ENCODE measurements around the gene UBAP2L.
"Not testable (repeated sequence)": the region's sequence is repeated elsewhere in the genome, so short reads cannot be mapped to it uniquely, and the experiment has no call there.

Gene UBAP2L

DNA sequence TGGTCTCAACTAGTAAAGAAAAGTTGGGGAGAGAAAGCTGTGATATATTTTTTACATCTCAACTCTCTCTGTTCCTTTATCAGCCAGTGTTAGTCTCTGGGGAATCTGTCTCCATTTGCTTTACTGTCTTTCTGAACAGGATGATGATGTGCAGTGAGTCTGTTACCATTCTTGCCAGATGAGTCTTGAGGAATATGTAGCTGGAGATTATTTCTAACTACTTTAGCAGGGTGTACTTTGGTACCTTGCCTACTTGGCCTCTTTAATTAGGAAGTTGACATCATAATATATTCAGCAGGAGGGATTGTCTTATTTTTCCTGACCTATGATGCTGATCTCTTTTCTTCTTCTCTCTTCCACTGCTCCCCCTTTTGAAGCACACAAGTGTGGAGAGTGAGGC lies 35.9 kb downstream of the UBAP2L start:
- no peak for DNase-seq (ENCODE audit: low read depth)

DNA sequence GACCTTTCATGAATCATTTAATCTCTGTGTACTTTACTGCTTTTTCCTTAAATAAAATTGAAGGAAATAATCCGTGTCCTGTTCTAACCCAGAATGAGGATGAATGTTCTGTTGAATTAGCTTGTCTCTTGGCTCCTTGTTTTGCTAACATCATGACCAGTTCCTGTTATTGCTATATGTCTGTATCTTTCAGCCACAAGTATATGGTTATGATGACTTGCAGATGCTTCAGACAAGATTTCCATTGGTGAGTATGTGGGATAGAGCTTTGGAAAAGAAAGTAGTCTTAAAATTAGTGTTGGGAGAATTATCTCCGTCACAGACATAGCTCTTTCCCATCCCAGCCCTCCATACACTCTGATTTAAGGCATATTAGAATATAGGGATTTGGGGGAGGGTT lies 38.0 kb downstream of the UBAP2L start:
- DNase-seq (ENCODE audit: low read depth) = no peak

DNA sequence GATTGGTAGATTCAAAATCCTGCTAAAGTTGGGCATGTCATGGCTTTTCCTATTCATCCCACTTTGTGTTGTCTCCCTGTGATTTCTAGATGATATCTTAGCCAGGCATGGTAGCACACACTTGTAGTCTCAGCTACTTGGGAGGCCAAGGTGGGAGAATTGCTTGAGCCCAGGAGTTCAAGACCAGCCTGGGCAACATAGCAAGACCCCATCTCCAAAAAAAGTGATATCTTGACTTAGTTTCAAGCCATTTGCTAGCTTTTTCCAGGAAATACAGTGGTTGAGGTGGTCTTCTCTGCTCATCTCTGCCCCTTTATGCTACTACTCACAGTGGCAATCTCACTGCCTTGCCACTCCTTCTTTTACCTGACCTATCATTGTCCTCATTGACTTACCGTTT lies 39.4 kb downstream of the UBAP2L start:
- no peak for DNase-seq (ENCODE audit: low read depth)

DNA sequence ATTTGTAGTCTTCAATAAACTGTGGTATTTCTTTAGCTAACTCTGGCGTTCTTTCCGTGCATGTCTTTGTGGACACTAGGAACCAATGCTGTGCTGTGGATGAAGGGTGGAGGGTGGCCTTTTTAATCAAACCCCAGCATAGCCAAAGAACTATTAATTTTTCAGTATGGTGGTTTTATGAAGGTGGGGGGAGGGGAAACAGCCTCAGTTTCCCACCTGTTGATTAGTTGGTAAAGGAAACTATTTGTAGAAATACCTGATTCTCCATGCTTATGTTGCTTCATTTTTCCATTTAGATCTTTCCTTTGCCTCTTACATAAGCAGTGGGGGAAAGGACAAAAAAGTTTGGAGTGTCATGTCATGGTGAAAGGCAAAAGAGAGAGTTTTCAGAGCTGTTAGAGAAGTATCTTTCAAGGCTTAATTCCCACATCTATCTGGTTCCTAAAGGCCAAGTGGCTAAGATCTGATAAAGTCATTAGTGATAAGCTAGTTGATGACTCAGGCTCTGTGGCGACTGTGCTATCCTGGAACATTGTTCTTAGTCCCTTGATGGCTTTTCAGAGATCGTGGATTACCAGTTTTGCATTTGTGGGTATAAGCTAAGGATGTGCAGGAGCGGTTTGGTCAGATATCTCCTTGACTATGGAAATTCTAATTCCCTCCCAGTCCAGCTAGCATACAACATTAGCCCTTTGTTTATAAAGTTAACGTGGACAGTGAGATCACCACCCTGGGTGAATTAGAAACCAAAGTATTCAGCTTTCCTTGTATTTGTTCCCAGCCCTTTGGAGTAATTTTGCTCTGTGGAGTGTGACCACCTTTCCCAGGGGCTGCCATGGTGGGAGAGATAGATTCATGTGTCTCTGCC lies 42.9 kb downstream of the UBAP2L start:
- no peak for DNase-seq (ENCODE audit: low read depth)

DNA sequence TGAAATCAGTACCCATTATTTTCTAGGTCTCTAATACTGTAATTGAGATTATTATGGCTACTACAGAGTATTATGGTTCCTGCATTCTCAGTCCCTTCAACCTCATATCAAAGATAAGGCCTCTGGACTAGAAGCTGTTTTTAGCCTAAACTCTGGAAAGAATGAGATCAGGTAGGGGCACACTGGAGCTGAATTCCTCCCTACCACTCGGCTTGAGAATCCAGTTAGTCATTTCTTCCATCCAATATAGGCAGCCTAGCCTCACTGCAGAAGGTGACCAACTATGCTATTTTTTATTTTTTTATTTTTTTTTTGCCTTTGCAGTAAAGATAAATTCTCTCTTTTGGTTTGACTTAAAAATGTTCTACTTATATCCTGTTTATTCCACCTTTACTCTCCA lies 43.7 kb downstream of the UBAP2L start:
- DNase-seq (ENCODE audit: low read depth) = no peak

DNA sequence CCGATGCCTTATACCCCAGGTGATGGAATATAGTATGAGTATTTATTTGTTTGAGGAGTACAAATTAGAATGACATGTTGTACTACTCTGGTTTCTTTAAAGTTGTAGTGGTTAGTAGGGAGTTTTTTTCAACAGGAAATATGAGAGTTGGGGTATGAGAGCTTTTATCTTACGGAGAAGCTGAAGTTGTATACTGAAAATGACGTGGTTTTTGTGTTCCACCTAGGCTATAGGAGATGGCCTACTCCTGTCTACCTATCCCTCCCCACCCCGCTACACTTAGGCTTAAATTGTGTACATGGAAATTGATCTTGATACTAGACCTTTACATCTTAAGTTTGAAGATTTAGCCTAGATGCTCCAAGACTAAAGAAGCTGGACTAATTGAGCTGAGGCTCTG lies 44.8 kb downstream of the UBAP2L start:
- DNase-seq (ENCODE audit: low read depth) = no peak

DNA sequence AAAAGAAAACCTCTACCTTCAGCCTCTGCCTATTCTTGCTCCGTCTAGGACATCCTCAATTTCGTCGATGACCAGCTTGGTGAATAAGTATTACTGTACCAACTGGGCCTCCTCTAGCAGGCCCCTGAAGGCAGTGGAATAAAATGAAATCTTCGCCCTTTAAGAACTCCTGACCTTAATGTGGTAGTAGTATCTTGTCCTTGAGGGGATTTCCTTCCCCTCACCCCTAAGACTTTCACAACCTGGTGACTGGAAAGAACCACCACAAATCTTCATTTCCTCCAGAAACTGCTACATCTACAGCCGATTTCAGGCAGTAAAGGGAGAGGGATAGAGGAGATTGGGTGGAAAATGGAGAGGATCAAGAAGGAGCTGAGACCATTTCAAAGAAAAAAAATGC lies 50.1 kb downstream of the UBAP2L start:
- DNase-seq (ENCODE audit: low read depth) = no peak

DNA sequence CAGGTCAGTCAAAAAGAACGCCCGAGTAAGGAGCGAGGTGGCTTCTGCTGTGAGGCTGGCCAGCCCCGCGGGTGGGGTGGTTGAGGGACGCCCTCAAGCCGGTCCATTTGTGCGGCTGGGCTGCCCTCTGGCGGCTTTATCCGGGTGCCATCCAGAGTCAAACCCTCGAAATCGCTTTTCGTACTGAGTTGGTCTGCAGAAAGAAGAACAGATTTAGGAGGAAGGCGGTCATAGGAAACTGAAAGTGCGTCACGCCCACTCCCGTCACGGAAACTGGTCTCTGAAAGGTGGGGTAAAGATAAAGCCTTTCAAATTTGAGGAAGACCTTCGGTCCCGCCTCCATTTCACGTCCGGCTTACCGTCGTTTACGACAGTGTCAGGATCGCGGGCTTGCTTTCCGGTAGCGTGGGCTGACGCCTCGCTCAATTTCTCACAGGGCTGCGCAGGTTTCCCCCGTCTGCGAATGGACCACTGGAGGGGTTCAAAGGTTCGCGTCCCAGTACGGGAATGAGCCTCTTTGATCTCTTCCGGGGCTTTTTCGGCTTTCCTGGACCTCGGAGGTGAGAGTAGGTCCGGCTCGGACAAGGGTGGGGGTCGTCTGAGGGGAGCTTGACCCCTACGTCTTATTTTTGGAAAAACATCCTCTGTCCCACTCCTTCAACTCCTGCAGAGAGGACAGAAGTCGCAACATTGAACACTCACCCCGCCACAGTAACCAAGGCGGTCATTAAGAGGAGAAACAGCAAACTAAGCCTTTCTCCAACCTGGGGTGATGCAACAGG lies 51.7 kb downstream of the UBAP2L start, which contains the start of gene HAX1:
TSS of gene HAX1 (plus strand) at position 413 of the 782 bp plus-strand sequence. CDS start at position 508, 95 bp downstream.
- DNase-seq (ENCODE audit: low read depth) = peak; percentile 98

DNA sequence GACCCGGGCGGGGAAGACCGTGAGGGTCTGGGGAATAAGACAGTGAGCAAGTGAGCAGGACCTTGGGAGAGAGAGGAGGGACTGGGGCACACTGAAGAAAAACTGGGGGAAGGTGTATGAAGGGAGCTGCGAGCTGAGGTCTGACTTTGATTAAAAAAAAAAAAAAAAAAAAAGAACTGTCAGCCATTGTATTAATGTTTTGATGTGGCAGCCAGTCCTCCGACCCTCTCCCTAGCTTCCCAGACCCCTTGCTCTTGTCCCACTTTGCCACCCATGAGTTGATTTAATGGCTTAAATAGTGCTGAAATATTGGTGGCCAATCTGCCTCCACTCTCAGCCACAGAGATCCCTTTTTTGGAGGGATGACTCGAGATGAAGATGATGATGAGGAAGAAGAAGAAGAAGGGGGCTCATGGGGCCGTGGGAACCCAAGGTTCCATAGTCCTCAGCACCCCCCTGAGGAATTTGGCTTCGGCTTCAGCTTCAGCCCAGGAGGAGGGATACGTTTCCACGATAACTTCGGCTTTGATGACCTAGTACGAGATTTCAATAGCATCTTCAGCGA lies 52.3 kb downstream of the UBAP2L start:
- DNase-seq (ENCODE audit: low read depth) = no peak

DNA sequence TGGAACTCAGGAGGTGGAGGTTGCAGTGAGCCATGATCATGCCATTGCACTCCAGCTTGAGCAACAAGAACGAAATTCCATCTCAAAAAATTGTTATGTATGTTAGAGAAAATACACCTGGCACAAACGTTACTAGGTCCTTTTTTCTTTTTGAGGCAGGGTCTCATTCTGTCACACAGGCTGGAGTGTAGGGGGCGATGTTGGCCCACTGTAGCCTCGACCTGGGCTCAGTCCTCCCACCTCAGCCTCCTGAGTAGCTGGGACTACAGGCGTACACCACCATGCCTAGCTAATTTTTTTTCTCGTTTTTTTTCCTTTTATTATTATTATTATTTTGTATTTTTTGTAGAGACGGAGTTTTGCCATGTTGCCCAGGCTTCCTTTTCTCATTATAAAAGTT lies 56.0 kb downstream of the UBAP2L start:
- no peak for DNase-seq (ENCODE audit: low read depth)

DNA sequence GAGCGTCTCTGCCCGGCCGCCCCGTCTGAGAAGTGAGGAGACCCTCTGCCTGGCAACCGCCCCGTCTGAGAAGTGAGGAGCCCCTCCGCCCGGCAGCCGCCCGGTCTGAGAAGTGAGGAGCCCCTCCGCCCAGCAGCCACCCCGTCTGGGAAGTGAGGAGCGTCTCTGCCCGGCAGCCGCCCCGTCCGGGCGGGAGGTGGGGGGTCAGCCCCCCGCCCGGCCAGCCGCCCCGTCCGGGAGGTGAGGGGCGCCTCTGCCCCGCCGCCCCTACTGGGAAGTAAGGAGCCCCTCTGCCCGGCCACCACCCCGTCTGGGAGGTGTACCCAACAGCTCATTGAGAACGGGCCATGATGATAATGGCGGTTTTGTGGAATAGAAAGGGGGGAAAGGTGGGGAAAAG lies 66.8 kb downstream of the UBAP2L start:
- DNase-seq (ENCODE audit: low read depth) = not testable (repeated sequence)

DNA sequence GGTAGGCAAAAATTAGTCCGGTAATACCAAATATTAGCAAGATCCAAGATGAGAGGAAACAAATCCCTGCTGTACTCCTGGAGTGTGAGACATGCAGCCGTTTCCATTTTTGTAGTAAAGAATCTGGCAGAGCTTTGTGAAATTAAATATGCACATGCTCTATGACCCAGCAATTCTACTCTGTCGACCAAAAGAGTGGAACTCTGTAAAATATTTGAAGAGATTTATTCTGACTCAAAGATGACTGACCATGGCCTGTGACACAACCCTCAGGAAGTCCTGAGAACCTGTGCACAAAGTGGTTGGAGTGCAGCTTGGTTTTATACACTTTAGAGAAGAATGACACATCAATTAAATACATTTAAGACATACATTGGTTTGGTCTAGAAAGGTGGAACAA lies 67.9 kb downstream of the UBAP2L start:
- no peak for DNase-seq (ENCODE audit: low read depth)

DNA sequence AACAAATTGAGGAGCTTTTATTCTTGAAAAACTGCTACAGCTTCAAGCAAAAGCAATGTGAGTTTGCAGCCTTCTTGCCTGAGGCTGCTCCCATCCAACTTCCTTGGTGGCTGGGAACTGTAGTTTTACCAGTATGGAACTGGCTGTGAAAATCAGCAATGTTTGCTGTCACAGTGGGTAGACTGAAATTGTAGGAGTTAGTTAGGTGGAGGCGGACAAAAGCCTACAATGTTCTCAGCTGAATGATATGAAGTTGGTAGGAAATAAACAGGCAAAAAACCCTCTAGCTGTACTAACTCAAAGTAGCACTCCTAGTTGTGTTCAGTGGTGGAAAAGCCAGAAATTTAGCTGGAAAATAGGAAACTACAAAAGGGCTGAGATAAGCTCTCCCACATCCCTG lies 70.2 kb downstream of the UBAP2L start:
- no peak for DNase-seq (ENCODE audit: low read depth)

DNA sequence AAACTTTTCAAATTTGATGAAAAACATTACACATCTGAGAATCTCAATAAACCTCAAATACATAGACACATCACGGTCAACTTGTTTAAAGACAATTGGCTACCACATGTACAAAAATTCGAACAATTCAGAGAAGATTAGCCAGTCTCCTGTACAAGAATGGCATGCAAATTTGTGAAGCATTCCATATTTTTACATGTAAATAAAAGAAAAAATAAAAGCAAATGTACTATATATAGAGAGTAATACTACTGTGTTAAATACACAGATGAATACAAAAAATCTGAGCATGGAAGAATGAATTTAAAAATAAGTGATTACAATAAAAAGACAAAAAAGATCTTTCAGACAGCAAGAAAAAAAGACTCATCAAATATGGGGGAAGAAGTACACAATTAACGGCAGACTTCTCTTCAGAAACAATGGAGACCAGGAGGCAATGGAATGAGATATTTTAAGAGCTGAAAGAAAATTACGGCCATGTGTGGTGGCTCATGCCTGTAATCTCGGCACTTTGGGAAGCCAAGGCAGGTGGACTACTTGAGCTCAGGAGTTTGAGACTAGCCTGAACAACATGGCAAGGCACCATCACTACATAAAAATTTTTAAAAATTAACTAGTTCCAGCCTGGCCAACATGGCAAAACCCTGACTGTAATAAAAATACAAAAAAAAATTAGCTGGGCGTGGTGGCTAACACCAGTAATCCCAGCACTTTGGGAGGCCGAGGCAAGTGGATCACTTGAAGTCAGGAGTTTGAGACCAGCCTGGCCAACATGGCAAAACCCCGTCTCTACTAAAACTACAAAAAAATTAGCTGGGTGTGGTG lies 74.9 kb downstream of the UBAP2L start:
- no peak for DNase-seq (ENCODE audit: low read depth)

DNA sequence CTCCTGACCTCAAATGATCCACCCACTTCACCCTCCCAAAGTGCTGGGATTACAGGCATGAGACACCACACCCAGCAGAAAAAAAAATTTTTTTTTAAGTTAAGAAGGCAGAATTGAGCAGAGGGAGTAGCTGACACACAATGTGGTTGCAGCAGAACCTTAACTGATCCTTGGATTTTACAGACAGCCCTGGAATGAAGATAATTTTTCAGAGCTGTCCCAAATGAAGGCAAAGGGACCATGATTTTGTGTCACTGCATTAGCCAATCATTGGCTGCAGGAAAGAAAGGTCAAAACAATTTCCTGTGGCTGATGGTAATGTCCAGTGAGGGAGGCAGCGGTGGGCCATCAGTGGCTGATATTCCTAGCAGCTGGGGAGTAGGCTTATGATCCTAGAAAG lies 80.8 kb downstream of the UBAP2L start:
- no peak for DNase-seq (ENCODE audit: low read depth)

DNA sequence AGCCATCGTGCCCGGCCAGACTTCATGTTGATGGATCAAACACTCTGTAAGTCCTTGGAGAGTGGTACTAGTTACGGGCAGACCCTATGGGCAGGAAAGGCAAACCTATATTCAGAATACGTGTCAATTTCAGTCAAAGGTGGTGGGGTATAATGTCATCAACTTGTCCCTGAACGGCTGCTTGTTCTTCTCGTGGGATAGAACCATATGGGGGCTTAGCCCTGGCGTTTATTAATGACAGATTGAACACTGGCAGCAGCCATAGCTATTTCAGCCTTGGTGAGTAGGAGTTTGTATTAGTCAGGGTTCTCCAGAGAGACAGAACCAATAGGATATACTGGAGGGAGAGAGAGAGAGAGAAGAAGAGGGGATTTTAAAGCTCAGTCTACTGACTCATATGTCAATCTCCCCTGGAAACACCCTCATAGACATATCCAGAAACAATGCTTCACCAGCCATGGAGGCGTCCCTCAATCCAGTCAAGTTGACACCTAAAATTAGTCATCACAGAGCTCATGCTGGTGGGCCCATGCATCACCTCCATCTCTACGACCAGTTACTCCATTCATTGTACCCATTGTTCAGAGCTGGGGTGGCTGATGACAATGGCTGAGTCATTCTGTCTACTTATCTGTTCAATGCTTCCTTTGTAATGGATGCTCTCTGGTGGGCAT lies 84.0 kb downstream of the UBAP2L start:
- no peak for DNase-seq (ENCODE audit: low read depth)

DNA sequence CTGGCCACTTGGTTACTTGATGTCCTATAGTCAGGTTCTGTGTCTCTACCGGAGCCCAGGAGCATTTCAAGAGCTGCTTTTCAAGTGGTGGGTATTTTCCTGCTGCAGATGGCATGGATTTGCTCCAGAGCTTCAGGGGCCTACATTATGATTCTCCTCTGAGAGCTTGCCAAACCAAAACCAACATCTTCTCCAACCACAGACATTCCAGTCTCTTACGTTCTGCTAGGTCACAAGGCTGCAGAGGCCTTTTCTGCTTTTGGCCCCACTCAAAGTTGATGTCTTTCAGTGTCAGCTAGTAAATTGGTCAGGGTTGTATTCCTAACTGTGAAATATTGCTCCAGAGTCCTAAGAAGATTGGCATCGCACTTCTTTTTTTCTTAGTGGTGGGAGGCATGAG lies 85.4 kb downstream of the UBAP2L start:
- no peak for DNase-seq (ENCODE audit: low read depth)

DNA sequence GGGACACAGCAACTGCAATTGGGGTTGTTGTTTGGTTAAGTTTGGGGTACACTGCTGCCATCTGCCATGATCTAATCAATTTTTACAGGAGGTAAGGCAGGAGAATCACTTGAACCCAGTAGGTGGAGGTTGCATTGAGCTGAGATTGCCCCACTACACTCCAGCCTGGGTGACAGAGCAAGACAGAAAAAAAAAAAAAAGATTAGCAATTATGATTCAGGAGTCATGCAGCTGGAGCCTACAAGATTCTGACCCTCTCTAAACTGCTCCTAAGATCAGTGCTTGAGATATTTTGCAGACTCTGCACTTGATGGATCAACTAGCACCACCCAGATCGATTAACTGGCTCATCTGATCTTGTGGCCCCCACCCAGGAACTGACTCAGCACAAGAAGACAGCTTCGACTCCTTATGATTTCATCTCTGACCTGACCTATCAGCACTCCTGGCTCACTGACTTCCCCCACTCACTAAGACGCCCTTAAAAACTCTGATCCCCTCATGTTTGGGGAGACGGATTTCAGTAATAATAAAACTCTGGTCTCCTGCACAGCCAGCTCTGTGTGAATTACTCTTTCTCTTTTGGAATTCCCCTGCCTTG lies 87.0 kb downstream of the UBAP2L start:
- not testable (repeated sequence) for DNase-seq (ENCODE audit: low read depth)

DNA sequence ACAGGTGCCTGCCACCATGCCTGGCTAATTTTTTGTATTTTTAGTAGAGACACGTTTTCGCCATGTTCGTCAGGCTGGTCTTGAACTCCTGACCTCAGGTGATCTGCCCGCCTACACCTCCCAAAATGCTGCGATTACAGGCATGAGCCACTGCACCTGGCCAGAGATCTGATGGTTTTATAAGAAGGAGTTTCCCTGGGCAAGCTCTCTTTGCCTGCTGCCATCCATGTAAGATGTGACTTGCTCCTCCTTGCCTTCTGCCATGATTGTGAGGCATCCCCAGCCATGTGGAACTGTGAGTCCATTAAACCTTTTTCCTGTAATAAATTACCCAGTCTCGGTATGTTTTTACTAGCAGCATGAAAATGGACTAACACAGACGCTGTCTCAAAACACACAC lies 88.4 kb downstream of the UBAP2L start:
- not testable (repeated sequence) for DNase-seq (ENCODE audit: low read depth)

DNA sequence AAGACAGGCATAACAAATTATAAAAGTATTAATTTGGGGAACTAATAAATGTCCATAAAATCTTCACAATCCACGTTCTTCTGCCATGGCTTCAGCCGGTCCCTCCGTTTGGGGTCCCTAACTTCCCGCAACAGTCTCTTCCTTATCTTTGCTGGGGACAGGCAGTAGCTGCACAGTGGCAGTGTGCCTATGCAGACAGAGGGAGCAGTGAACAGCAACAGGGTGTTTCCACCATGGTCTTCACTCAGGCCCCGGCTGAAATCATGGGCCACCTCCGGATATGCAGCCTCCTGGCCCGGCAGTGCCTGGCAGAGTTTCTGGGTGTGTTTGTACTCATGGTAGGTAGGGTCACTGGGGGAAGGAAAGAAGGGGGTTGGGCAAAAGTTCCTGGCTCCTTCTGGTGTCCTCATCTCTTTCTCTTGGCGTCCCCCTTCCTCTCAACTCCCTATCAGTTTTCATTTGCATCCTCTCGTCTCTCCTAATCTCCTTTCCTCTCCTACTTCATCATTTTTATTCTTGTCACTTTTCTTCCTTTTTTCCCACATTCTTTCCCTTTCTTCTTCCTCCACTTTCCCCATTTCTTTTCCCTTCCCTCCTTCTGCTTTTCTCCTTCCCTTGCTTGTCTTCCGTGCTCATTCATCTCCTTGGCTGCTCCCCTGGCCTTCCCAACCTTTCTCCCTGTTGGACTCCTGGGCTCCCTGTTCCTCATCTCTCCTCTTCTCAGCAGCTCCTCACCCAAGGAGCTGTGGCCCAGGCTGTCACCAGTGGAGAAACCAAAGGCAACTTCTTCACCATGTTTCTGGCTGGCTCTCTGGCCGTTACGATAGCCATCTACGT lies 91.7 kb downstream of the UBAP2L start:
- DNase-seq (ENCODE audit: low read depth) = not testable (repeated sequence)

All from stimulated activated CD8-positive, alpha-beta memory T cell treated with anti-CD3 and anti-CD28 coated beads, Interleukin-12 subunit alpha, Interleukin-12 subunit beta, amount 100 ng/mL, for 1 hour (primary cell).